HUES48 (cell line): Measurements from ENCODE around the gene EIF6.

Experiments
- H3K27ac ChIP-seq: one replicate; pipeline ENCODE4 v1.7.0; 2013; ENCODE audit warnings: low read depth, low read length, inconsistent platforms
- H3K27me3 ChIP-seq: 2 replicates; pipeline ENCODE4 v1.6.1; 2013; ENCODE audit warnings: mild to moderate bottlenecking, low read length; ENCODE audit not compliant: control insufficient read depth, insufficient read depth
- H3K36me3 ChIP-seq: 2 replicates; pipeline ENCODE4 v1.6.1; 2013; ENCODE audit warnings: low read length; ENCODE audit not compliant: control insufficient read depth, insufficient read depth
- H3K4me1 ChIP-seq: 2 replicates; pipeline ENCODE4 v1.6.1; 2013; ENCODE audit warnings: mild to moderate bottlenecking, low read length; ENCODE audit not compliant: control insufficient read depth, insufficient read depth
- H3K4me3 ChIP-seq: 2 replicates; pipeline ENCODE4 v1.5.1; 2013; ENCODE audit warnings: mild to moderate bottlenecking, low read depth, low read length
- H3K9ac ChIP-seq: 2 replicates; pipeline ENCODE4 v1.6.1; 2013; ENCODE audit warnings: mild to moderate bottlenecking, low read depth, low read length, moderate library complexity
- H3K9me3 ChIP-seq: 2 replicates; pipeline ENCODE4 v1.6.1; 2013; ENCODE audit warnings: low read length; ENCODE audit not compliant: control insufficient read depth, insufficient read depth

EIF6 gene

GRCh38 chr20:35292504-35293285 lies 8.1 kb upstream of the EIF6 start:
- H3K4me1 ChIP-seq, result no peaks in the 10 kb centered on the region
- no peak overlapping the region for H3K4me3 ChIP-seq
- no peak overlapping the region for H3K9ac ChIP-seq
- H3K27ac ChIP-seq, result no peak overlapping the region
- H3K27me3 ChIP-seq, result no peaks in the 10 kb centered on the region
- H3K9me3 ChIP-seq, result no peaks in the 10 kb centered on the region
- no peaks in the 10 kb centered on the region for H3K36me3 ChIP-seq

GRCh38 chr20:35291654-35292503 lies 7.3 kb upstream of the EIF6 start, which contains the start of gene FAM83C:
TSS of gene FAM83C (minus strand) at chr20:35292425. CDS start at chr20:35292304, 121 bp downstream.
- Histone ChIP-seq H3K9ac (no peak within 1 kb of the TSS), H3K27me3 (no peaks in the 10 kb centered on the region), H3K9me3 (no peaks in the 10 kb centered on the region), H3K4me1 (no peaks in the 10 kb centered on the region), H3K4me3 (no peak within 1 kb of the TSS), H3K27ac (no peak within 1 kb of the TSS), H3K36me3 (no peaks in the 10 kb centered on the region)

- Histone ChIP-seq H3K9me3 (no peaks in the 10 kb centered on the region), H3K4me3 (no peak overlapping the region), H3K36me3 (no peaks in the 10 kb centered on the region), H3K9ac (no peak overlapping the region), H3K4me1 (no peaks in the 10 kb centered on the region), H3K27me3 (no peaks in the 10 kb centered on the region), H3K27ac (no peak overlapping the region)
Measured at GRCh38 chr20:35290887-35291417, 6.4 kb upstream of the EIF6 start.

- no peak overlapping the region for H3K27ac ChIP-seq
Measured at GRCh38 chr20:35290186-35290886, 5.8 kb upstream of the EIF6 start.

GRCh38 chr20:35288325-35289060 lies 3.9 kb upstream of the EIF6 start:
- no peaks in the 10 kb centered on the region for H3K9me3 ChIP-seq
- peaks cover under 1% of the 10 kb centered on the region; the same call in 1 of the 2 replicates for H3K36me3 ChIP-seq
- H3K4me1 ChIP-seq, result peaks cover 2% of the 10 kb centered on the region; the same call in 1 of the 2 replicates
- H3K27ac ChIP-seq, result no peak overlapping the region
- no peak overlapping the region for H3K9ac ChIP-seq
- no peaks in the 10 kb centered on the region for H3K27me3 ChIP-seq
- H3K4me3 ChIP-seq, result no peak overlapping the region

More at GRCh38 chr20:35290186-35290886, 5.8 kb upstream of the EIF6 start:
- Histone ChIP-seq H3K36me3 (no peaks in the 10 kb centered on the region), H3K9ac (no peak overlapping the region), H3K4me1 (no peaks in the 10 kb centered on the region), H3K9me3 (no peaks in the 10 kb centered on the region), H3K27me3 (no peaks in the 10 kb centered on the region), H3K4me3 (no peak overlapping the region)

- Histone ChIP-seq H3K9ac (no peak overlapping the region), H3K4me1 (peaks cover 5% of the 10 kb centered on the region; the same call in 1 of the 2 replicates), H3K9me3 (no peaks in the 10 kb centered on the region), H3K4me3 (no peak overlapping the region), H3K36me3 (peaks cover 4% of the 10 kb centered on the region; the same call in 1 of the 2 replicates), H3K27me3 (no peaks in the 10 kb centered on the region), H3K27ac (no peak overlapping the region)
Measured at GRCh38 chr20:35287509-35288324, 3.1 kb upstream of the EIF6 start.

GRCh38 chr20:35286899-35287508 lies 2.4 kb upstream of the EIF6 start:
- Histone ChIP-seq H3K9ac (no peak overlapping the region), H3K4me3 (no peak overlapping the region), H3K27me3 (no peaks in the 10 kb centered on the region), H3K4me1 (peaks cover 5% of the 10 kb centered on the region; the same call in 1 of the 2 replicates), H3K27ac (no peak overlapping the region), H3K9me3 (no peaks in the 10 kb centered on the region), H3K36me3 (peaks cover 10% of the 10 kb centered on the region)

GRCh38 chr20:35286077-35286898 lies 1.7 kb upstream of the EIF6 start:
- H3K9ac ChIP-seq, result no peak overlapping the region
- no peaks in the 10 kb centered on the region for H3K27me3 ChIP-seq
- peaks cover 5% of the 10 kb centered on the region; the same call in 1 of the 2 replicates for H3K4me1 ChIP-seq
- H3K4me3 ChIP-seq, result no peak overlapping the region
- no peak overlapping the region for H3K27ac ChIP-seq
- peaks cover 16% of the 10 kb centered on the region for H3K36me3 ChIP-seq
- H3K9me3 ChIP-seq, result no peaks in the 10 kb centered on the region

GRCh38 chr20:35285806-35286076 lies 1.2 kb upstream of the EIF6 start:
- H3K4me1 ChIP-seq, result peaks cover 5% of the 10 kb centered on the region; the same call in 1 of the 2 replicates
- H3K27me3 ChIP-seq, result no peaks in the 10 kb centered on the region
- no peak overlapping the region for H3K9ac ChIP-seq
- peaks cover 20% of the 10 kb centered on the region for H3K36me3 ChIP-seq
- H3K4me3 ChIP-seq, result no peak overlapping the region
- H3K9me3 ChIP-seq, result no peaks in the 10 kb centered on the region
- H3K27ac ChIP-seq, result no peak overlapping the region
